Progenitor cell of endocrine pancreas (in vitro differentiated cells): ENCODE measurements around the gene ARSK. TPM values are rescaled to one million over a fixed set of nuclear protein-coding genes. Genes with fewer than 3 reads are reported as not detected.

Source experiments
- DNase-seq: peaks from one replicate; pipeline ENCODE4 v3.0.0; 2021; ENCODE audit warnings: low spot score; ENCODE audit not compliant: unreplicated experiment
- H3K27ac Mint-ChIP-seq: 2 replicates; pipeline ENCODE4 v1.8.0; 2021; ENCODE audit warnings: mild to moderate bottlenecking, moderate library complexity, mixed read lengths
- H3K27me3 Mint-ChIP-seq: 2 replicates; pipeline ENCODE4 v1.8.0; 2021; ENCODE audit warnings: mixed read lengths
- H3K36me3 Mint-ChIP-seq: 2 replicates; pipeline ENCODE4 v1.8.0; 2022; ENCODE audit warnings: mixed read lengths; ENCODE audit not compliant: insufficient read depth
- H3K4me1 Mint-ChIP-seq: 2 replicates; pipeline ENCODE4 v1.8.0; 2021; ENCODE audit warnings: low read depth, mixed read lengths
- H3K4me3 Mint-ChIP-seq: 2 replicates; pipeline ENCODE4 v1.8.0; 2021; ENCODE audit warnings: low read depth, mild to moderate bottlenecking, moderate library complexity, mixed read lengths
- H3K9me3 Mint-ChIP-seq: 2 replicates; pipeline ENCODE4 v1.8.0; 2021; ENCODE audit warnings: low read depth, mixed read lengths
- total RNA-seq: library from RNA; stranded (reverse); gene quantifications from 2 replicates; pipeline ENCODE4 v1.2.1, GENCODE V29; 2021
- TF ChIP-seq, protein P1 (sequence below): fragments of 200-600 bp; sonication (generic); IDR thresholded peaks from one replicate; pipeline ENCODE4 v1.5.0; 2021; ENCODE audit warnings: antibody characterized with exemption, mild to moderate bottlenecking; ENCODE audit not compliant: unreplicated experiment

Gene ARSK
- total RNA-seq, 1 donor from 2014 or later: 11.2 TPM

DNA sequence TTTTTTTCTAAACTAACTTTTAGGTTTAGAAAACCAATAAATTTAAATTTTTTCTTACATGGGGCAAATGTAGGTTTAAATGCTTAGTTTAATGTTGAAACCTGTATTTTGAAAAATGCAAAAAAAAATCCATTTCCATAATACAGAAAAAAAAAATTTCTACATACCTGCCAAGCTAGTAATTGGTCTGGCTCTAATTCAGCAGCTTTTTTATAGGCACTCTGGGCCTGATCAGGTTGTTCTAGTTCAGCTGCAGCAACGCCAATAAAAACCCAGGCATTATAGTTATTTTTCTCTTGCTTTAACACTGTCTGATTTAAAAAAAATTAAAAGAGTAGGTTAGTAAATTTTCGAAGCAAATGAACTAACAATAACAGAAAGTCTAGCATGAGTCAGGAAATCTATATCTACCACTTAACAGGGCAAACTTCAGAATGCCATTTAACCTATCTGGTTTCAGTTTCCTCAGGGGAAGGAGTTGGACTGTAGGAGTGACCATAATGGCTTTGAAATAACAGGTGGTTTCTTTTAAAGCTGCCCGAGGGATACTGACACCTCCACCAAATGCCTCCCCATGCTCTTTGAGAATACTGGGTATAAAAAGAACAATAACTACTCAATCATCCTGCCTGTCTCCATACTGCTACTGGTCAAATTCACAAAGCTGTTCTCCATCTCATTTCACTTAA is 11.7 kb upstream of the ARSK start:
- no peaks in the 10 kb centered on the region for H3K27me3 Mint-ChIP-seq
- no peak overlapping the region for H3K27ac Mint-ChIP-seq

DNA sequence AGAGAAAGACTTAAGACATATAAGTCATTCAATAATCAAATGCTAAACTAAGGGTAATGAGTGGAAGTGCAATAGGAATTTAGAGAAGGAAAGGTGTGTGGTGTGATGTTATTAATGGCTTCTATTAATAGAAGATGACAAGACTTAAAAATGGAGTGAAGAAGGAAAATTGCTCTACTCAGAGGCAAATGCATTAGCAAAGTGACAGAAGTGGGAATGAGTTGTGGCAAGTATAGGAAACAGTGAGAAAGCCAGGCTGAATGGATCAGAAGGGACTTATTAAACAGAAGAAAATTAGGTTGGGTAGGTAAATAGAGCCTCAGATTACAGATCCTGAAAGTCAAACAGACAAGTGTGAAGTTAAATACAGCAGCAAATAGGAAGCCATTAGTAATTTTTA is 5.9 kb upstream of the ARSK start:
- Mint-ChIP-seq H3K36me3 (peaks cover 12% of the 10 kb centered on the region), H3K27ac (no peak overlapping the region), H3K4me1 (peaks cover 15% of the 10 kb centered on the region), H3K27me3 (no peaks in the 10 kb centered on the region), H3K4me3 (no peak overlapping the region), H3K9me3 (no peaks in the 10 kb centered on the region)
- TF ChIP-seq, protein P1, sequence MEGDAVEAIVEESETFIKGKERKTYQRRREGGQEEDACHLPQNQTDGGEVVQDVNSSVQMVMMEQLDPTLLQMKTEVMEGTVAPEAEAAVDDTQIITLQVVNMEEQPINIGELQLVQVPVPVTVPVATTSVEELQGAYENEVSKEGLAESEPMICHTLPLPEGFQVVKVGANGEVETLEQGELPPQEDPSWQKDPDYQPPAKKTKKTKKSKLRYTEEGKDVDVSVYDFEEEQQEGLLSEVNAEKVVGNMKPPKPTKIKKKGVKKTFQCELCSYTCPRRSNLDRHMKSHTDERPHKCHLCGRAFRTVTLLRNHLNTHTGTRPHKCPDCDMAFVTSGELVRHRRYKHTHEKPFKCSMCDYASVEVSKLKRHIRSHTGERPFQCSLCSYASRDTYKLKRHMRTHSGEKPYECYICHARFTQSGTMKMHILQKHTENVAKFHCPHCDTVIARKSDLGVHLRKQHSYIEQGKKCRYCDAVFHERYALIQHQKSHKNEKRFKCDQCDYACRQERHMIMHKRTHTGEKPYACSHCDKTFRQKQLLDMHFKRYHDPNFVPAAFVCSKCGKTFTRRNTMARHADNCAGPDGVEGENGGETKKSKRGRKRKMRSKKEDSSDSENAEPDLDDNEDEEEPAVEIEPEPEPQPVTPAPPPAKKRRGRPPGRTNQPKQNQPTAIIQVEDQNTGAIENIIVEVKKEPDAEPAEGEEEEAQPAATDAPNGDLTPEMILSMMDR: no peak
- DNase-seq: no peak

More for the DNA sequence above, 11.7 kb upstream of the ARSK start:
- TF ChIP-seq, protein P1: no peak
- Mint-ChIP-seq H3K36me3 (peaks cover 30% of the 10 kb centered on the region), H3K4me1 (no peaks in the 10 kb centered on the region), H3K9me3 (no peaks in the 10 kb centered on the region), H3K4me3 (no peak overlapping the region)
- DNase-seq: no peak

GRCh38 chr5:95554331-95554646 is 612 bp upstream of the ARSK start:
- H3K27ac Mint-ChIP-seq: peak overlapping the region; percentile 94
- TF ChIP-seq, protein P1: no peak
- H3K4me1 Mint-ChIP-seq: peaks cover 18% of the 10 kb centered on the region
- peaks cover 6% of the 10 kb centered on the region for H3K36me3 Mint-ChIP-seq
- peak overlapping the region; percentile 92 for H3K4me3 Mint-ChIP-seq
- no peak for DNase-seq
- H3K27me3 Mint-ChIP-seq: no peaks in the 10 kb centered on the region
- no peaks in the 10 kb centered on the region for H3K9me3 Mint-ChIP-seq

DNA sequence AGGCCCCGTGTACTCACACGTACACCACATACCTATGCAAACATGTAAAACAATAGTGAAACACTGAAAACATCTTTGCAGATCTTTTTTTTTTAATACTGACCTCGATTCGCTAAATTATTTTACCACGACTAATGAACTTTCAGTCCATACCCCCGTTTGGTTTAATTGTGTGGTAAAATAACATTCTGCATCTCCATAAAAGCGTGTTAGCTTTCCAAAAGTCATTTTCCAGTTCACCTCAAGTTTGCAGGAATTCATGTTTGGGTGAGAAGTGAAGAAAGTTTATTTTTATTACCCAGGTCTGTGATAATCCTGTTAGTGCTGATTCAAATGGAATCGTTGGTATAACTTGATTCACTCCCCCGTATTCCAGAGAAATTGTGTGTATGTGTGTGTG is 652 bp downstream of the ARSK start:
- Mint-ChIP-seq H3K4me1 (peaks cover 12% of the 10 kb centered on the region), H3K36me3 (peaks cover 6% of the 10 kb centered on the region), H3K9me3 (no peaks in the 10 kb centered on the region), H3K27ac (peak overlapping the region; percentile 94), H3K27me3 (no peaks in the 10 kb centered on the region), H3K4me3 (peak overlapping the region; percentile 92)
- DNase-seq: no peak
- TF ChIP-seq, protein P1: no peak

DNA sequence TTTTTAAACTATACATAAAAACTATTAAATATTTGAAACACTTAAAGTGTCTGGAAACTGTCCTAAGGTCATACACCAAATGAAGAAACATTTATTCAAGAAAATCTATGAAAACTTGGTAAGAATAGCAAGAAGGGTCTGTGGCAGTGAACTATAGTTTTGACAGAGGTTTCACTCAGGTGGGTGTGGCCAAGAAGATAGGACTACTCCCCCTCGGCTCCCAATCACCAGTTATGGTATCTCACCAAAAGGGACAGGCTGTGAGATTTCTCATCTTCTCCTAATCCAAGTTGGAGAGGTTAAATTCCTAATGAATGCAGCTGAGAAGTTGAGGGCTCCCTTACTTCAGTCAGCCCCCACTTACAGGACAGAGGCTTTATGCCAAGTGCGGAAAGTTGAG is 2.9 kb downstream of the ARSK start:
- H3K9me3 Mint-ChIP-seq: no peaks in the 10 kb centered on the region
- no peak overlapping the region for H3K4me3 Mint-ChIP-seq
- no peak for DNase-seq
- peaks cover 11% of the 10 kb centered on the region for H3K4me1 Mint-ChIP-seq
- no peaks in the 10 kb centered on the region for H3K36me3 Mint-ChIP-seq
- H3K27ac Mint-ChIP-seq: no peak overlapping the region
- TF ChIP-seq, protein P1: no peak
- H3K27me3 Mint-ChIP-seq: no peaks in the 10 kb centered on the region
